Smooth muscle cell of bladder (primary cell): ENCODE results near the gene MAP2K4. TPM values are rescaled to one million over a fixed set of nuclear protein-coding genes. Genes with fewer than 3 reads are reported as not detected.

Experiments
- total RNA-seq: library from RNA; depleted of rRNA; stranded (reverse); fragments of >200 nt; gene quantifications from 2 replicates; pipeline ENCODE4 v1.2.3, GENCODE V29; 2014

MAP2K4 gene
- 23.2 and 24.3 TPM in 2 replicates for total RNA-seq

GRCh38 chr17:12020642-12021622 is at the start of gene MAP2K4:
TSS of gene MAP2K4 (plus strand) at chr17:12020877. CDS start at chr17:12020887, 10 bp downstream.

GRCh38 chr17:11997147-11997971 is 23.3 kb upstream of the MAP2K4 start, which contains the start of gene ZNF18:
TSS of gene ZNF18 (minus strand) at chr17:11997475. CDS start at chr17:11992829, 4,646 bp downstream.

Other genes starting within 250 kb of the MAP2K4 start
- 10.8 and 11.7 TPM in 2 replicates for gene ZNF18, start 23.4 kb upstream of the MAP2K4 start, total RNA-seq